Ascending aorta (tissue), 2 donors: Measurements from ENCODE around the gene INSC. TPM values are rescaled to one million over a fixed set of nuclear protein-coding genes. Genes with fewer than 3 reads are reported as not detected.

ENCODE experiments used
- DNase-seq, 2 donors: peaks; one replicate each; pipeline ENCODE4 v3.0.0-alpha.2; 2019; ENCODE audit warnings: low spot score in 2 of 2
- H3K27ac ChIP-seq, 2 donors: fragments of 200-600 bp; sonication (generic); one replicate each; pipeline ENCODE4 v1.5.1; 2016 to 2017; ENCODE audit warnings: mild to moderate bottlenecking in 1 of 2
- H3K27me3 ChIP-seq: fragments of 200-600 bp; sonication (generic); one replicate; pipeline ENCODE4 v1.5.1; 2017
- H3K36me3 ChIP-seq, 2 donors: fragments of 200-600 bp; sonication (generic); one replicate each; pipeline ENCODE4 v1.5.1; 2016
- H3K4me1 ChIP-seq, 2 donors: fragments of 200-600 bp; sonication (generic); one replicate each; pipeline ENCODE4 v1.5.1; 2016 to 2017; ENCODE audit warnings: mild to moderate bottlenecking in 1 of 2
- H3K4me3 ChIP-seq, 2 donors: fragments of 200-600 bp; sonication (generic); one replicate each; pipeline ENCODE4 v1.5.1; 2016 to 2017; ENCODE audit warnings: mild to moderate bottlenecking in 1 of 2
- H3K9me3 ChIP-seq, 2 donors: fragments of 200-600 bp; sonication (generic); one replicate each; pipeline ENCODE4 v1.5.1; 2016
- CTCF ChIP-seq, 3 experiments: fragments of 200-600 bp in 2 of 3; fragments of 450-650 bp in 1 of 3; sonication (generic) in 2 of 3; IDR thresholded peaks; one replicate each; pipeline ENCODE4 v1.5.1; 2016 to 2019; ENCODE audit warnings: antibody characterized with exemption in 3 of 3, mild to moderate bottlenecking in 1 of 3, moderate library complexity in 1 of 3
- intact Hi-C: fragments of 100-400 bp; cut with DNase I; formaldehyde crosslinking; loops from one replicate; pipeline ENCODE4 v1.15.1; 2023
- total RNA-seq: library from RNA; depleted of rRNA; stranded (reverse); fragments of >200 nt; gene quantifications from one replicate; pipeline ENCODE4 v1.1.0, GENCODE V29; 2016

INSC gene
- total RNA-seq, 1 donor from 2014 or later, result not detected

- H3K27ac ChIP-seq, result no peak overlapping the region
- H3K36me3 ChIP-seq, result no peaks in the 10 kb centered on the region
- H3K9me3 ChIP-seq, result no peaks in the 10 kb centered on the region
- intact Hi-C loops, result no loop called here
- no peak for TF ChIP-seq CTCF (IDR thresholded peaks at IDR 0.05)
- no peaks in the 10 kb centered on the region for H3K4me1 ChIP-seq
- no peak overlapping the region for H3K4me3 ChIP-seq
- no peak for DNase-seq
- no peaks in the 10 kb centered on the region for H3K27me3 ChIP-seq
These were observed 75.1 kb downstream of the INSC start for GRCh38 chr11:15189641-15190365.

- DNase-seq, result no peak
- Histone ChIP-seq H3K4me1 (peaks cover 0 to 4% of the 10 kb centered on the region in 2 donors), H3K27me3 (no peaks in the 10 kb centered on the region), H3K9me3 (no peaks in the 10 kb centered on the region), H3K4me3 (no peak overlapping the region), H3K27ac (no peak overlapping the region), H3K36me3 (no peaks in the 10 kb centered on the region)
- intact Hi-C loops, result no loop called here
- TF ChIP-seq CTCF (IDR thresholded peaks at IDR 0.05), result no peak
These were observed 75.9 kb downstream of the INSC start for GRCh38 chr11:15190611-15191010.

- Histone ChIP-seq H3K36me3 (no peaks in the 10 kb centered on the region), H3K27me3 (no peaks in the 10 kb centered on the region), H3K4me3 (no peak overlapping the region), H3K4me1 (peaks cover 0 to 5% of the 10 kb centered on the region in 2 donors), H3K27ac (no peak overlapping the region), H3K9me3 (no peaks in the 10 kb centered on the region)
- no peak for TF ChIP-seq CTCF (IDR thresholded peaks at IDR 0.05)
- DNase-seq, result no peak
- intact Hi-C loops, result no loop called here
These were observed 77.4 kb downstream of the INSC start for GRCh38 chr11:15192005-15192556.

- peaks cover 0 to 15% of the 10 kb centered on the region in 2 donors for H3K4me1 ChIP-seq
- H3K9me3 ChIP-seq, result no peaks in the 10 kb centered on the region
- intact Hi-C loops, result no loop called here
- peak overlapping the region; percentile 29 to 42 for H3K27ac ChIP-seq
- DNase-seq, result no peak
- no peak overlapping the region for H3K4me3 ChIP-seq
- no peaks in the 10 kb centered on the region for H3K27me3 ChIP-seq
- no peaks in the 10 kb centered on the region for H3K36me3 ChIP-seq
- no peak for TF ChIP-seq CTCF (IDR thresholded peaks at IDR 0.05)
These were observed 80.1 kb downstream of the INSC start for GRCh38 chr11:15194671-15195415.

- H3K36me3 ChIP-seq, result no peaks in the 10 kb centered on the region
- peaks cover 0 to 15% of the 10 kb centered on the region in 2 donors for H3K4me1 ChIP-seq
- DNase-seq, result no peak
- peak overlapping the region; percentile 29 to 42 for H3K27ac ChIP-seq
- TF ChIP-seq CTCF (IDR thresholded peaks at IDR 0.05), result no peak
- H3K4me3 ChIP-seq, result no peak overlapping the region
- intact Hi-C loops, result no loop called here
- no peaks in the 10 kb centered on the region for H3K9me3 ChIP-seq
- H3K27me3 ChIP-seq, result no peaks in the 10 kb centered on the region
These were observed 80.9 kb downstream of the INSC start for GRCh38 chr11:15195454-15196200.
